Measurements from ENCODE around the gene CADM1.

DNA sequence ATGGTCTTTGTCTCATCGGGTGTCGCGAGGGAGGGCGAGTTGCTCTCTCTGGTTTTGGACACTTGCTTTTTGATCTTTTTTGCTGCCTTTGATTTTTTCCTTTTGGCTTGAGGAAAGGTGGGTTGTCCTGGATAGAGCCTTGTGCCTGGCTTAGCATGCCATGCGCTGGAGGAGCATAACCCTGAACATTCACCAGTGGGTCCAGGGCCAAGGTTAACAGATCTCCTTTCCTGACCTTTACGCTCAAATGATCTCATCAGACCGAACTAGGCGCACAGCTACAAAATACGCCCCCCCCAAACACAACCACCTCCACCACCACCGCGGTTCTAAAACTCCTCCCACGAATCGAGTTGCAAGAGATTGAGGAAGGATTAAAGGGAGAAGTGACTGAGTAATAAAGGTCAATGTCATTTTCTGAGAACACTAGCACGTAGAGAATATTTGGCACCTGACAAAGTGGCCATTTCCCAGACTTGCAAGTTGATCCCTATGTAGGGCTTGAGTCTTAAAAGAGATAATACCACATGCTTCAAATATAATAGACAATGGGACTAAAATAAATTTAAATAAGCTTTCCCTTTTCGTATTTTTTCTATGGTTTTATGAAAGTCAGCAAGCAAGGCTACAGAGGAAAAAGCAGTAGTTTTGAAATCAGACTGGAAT is 48.7 kb upstream of the CADM1 start:
- TF ChIP-seq CTCF (IDR thresholded peaks at IDR 0.05; ENCODE audit: low read depth, low read length) (no peak), EZH2phosphoT487 (IDR thresholded peaks at IDR 0.05; ENCODE audit: low read depth) (no peak)

Data from OCI-LY3 (cell line).